HUES6 (cell line): Measurements from ENCODE around the gene NOL12.

Experiments
- H3K27ac ChIP-seq: 2 replicates; pipeline ENCODE4 v1.7.0; 2013; ENCODE audit warnings: low read depth, mild to moderate bottlenecking, low read length, inconsistent platforms
- H3K27me3 ChIP-seq: 2 replicates; pipeline ENCODE4 v1.6.1; 2013; ENCODE audit warnings: low read length; ENCODE audit not compliant: control insufficient read depth, insufficient read depth
- H3K36me3 ChIP-seq: 2 replicates; pipeline ENCODE4 v1.6.1; 2013; ENCODE audit warnings: low read length; ENCODE audit not compliant: control insufficient read depth, insufficient read depth
- H3K4me1 ChIP-seq: 2 replicates; pipeline ENCODE4 v1.6.1; 2013; ENCODE audit warnings: low read length; ENCODE audit not compliant: control insufficient read depth, insufficient read depth
- H3K4me3 ChIP-seq: 2 replicates; pipeline ENCODE4 v1.5.1; 2013; ENCODE audit warnings: low read depth, low read length
- H3K9ac ChIP-seq: one replicate; pipeline ENCODE4 v1.6.1; 2013; ENCODE audit warnings: mild to moderate bottlenecking, low read length
- H3K9me3 ChIP-seq: 2 replicates; pipeline ENCODE4 v1.6.1; 2013; ENCODE audit warnings: low read depth, low read length; ENCODE audit not compliant: control insufficient read depth, insufficient read depth

NOL12 gene

GRCh38 chr22:37739611-37740049 is 53.5 kb downstream of the NOL12 start:
- H3K27me3 ChIP-seq = peaks cover 36% of the 10 kb centered on the region
- peaks cover 17% of the 10 kb centered on the region for H3K4me1 ChIP-seq
- H3K27ac ChIP-seq = no peak overlapping the region
- H3K9me3 ChIP-seq = no peaks in the 10 kb centered on the region
- no peak overlapping the region for H3K9ac ChIP-seq
- no peak overlapping the region for H3K4me3 ChIP-seq
- peaks cover 5% of the 10 kb centered on the region; the same call in 1 of the 2 replicates for H3K36me3 ChIP-seq

DNA sequence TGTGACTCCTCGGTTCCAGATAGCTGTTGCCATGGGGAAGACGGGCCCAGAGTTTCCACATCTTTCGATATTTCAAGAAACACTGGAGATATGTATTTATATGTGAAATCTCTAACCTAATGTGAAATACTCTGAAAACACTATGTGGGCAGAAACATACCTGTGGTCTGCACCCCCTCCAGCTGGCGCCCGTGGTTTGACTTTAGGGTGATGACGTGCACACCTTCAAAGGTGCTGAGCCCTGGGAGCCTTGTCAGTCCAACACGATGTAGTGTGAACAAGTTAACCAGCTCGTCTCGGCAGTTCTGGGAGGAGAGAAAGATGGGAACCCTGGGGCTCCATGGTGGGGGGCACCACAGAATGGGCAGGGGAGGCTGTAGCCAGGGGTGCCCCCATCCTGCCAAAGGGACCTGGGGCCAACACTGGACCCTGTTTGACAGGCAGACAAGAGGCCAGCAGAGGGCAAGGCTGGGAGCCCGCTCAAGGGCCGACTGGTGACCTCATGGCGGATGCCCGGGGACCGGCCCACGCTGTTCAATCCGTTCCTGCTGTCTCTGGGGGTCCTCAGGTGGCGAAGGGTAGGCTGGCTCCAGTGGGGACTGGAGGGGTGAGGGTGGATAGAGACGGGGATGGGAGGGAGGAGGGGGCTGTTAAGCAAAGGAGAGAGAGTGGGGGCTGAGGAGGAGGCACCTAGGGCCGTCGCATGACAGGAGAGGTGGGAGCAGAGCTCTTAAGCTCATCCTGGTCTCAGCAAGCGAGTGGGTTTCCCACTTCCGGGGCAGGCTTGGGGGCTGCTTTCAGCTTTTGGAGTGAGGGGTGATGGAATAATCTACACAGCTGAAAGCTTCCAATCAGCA is 54.5 kb downstream of the NOL12 start:
- no peak overlapping the region for H3K4me3 ChIP-seq
- H3K27ac ChIP-seq = no peak overlapping the region; the same call in 1 of the 2 replicates
- H3K4me1 ChIP-seq = peaks cover 12% of the 10 kb centered on the region
- peaks cover 30% of the 10 kb centered on the region for H3K27me3 ChIP-seq
- H3K36me3 ChIP-seq = peaks cover 5% of the 10 kb centered on the region; the same call in 1 of the 2 replicates
- no peak overlapping the region for H3K9ac ChIP-seq
- no peaks in the 10 kb centered on the region for H3K9me3 ChIP-seq

- Histone ChIP-seq H3K4me3 (no peak overlapping the region), H3K27ac (no peak overlapping the region), H3K27me3 (peaks cover 24% of the 10 kb centered on the region)
Observed at GRCh38 chr22:37741312-37741795, 55.2 kb downstream of the NOL12 start.

GRCh38 chr22:37742376-37743171 is 56.4 kb downstream of the NOL12 start:
- no peak overlapping the region for H3K4me3 ChIP-seq

More at GRCh38 chr22:37741312-37741795, 55.2 kb downstream of the NOL12 start:
- peaks cover 5% of the 10 kb centered on the region; the same call in 1 of the 2 replicates for H3K36me3 ChIP-seq
- H3K9ac ChIP-seq = no peak overlapping the region
- H3K9me3 ChIP-seq = no peaks in the 10 kb centered on the region
- H3K4me1 ChIP-seq = peaks cover 12% of the 10 kb centered on the region

More at GRCh38 chr22:37742376-37743171, 56.4 kb downstream of the NOL12 start:
- Histone ChIP-seq H3K27me3 (peaks cover 15% of the 10 kb centered on the region), H3K27ac (no peak overlapping the region), H3K4me1 (peaks cover 18% of the 10 kb centered on the region), H3K9me3 (no peaks in the 10 kb centered on the region), H3K9ac (no peak overlapping the region), H3K36me3 (peaks cover 5% of the 10 kb centered on the region; the same call in 1 of the 2 replicates)
